Measurements from ENCODE around the gene PLPPR3.

Gene PLPPR3

GRCh38 chr19:765179-765738 lies 56.5 kb downstream of the PLPPR3 start:
- no peak for DNase-seq

DNA sequence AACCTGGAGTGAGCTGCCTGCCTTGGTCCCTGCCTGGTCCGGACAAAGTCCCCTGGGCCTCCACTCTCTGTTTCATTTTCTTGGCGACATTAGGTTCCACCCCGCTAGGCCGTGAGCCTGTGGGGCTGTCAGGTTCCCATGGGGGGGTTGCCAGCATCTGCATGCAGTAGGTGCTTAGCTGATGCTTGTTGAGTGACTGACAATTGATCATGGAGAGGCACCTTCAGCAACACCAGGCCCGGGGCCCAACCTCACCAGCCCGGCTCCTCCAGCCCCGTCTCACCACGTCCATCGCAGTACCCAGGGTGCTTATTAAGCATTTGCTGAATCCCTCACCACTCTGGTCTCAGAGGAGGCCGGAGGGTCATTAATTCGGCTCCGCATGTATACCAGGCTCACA lies 57.5 kb downstream of the PLPPR3 start:
- DNase-seq, result no peak

DNA sequence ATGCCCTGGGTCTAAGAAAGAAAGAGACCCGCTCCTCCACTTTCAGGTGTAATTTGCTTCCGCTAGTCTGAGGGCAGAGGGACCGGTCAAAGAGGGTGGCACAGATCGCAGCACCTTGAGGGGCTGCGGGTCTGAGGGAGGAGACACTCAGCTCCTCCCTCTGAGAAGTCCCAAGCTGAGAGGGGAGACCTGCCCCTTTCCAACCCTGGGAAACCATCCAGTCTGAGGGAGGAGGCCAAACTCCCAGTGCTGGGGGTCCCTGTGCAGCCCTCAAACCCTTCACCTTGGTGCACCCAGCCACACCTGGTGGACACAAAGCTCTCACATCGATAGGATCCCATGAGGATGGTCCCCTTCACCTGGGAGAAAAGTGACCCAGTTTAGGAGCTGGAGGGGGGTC lies 57.9 kb downstream of the PLPPR3 start:
- DNase-seq, result no peak

- DNase-seq, result no peak
These were observed 58.6 kb downstream of the PLPPR3 start for GRCh38 chr19:763181-763580.
